ENCODE data around the gene RGL1. TPM values are rescaled to one million over a fixed set of nuclear protein-coding genes. Genes with fewer than 3 reads are reported as not detected.
"Not testable (repeated sequence)": the region's sequence is repeated elsewhere in the genome, so short reads cannot be mapped to it uniquely, and the experiment has no call there.

RGL1 gene
- 76.9 TPM for total RNA-seq

DNA sequence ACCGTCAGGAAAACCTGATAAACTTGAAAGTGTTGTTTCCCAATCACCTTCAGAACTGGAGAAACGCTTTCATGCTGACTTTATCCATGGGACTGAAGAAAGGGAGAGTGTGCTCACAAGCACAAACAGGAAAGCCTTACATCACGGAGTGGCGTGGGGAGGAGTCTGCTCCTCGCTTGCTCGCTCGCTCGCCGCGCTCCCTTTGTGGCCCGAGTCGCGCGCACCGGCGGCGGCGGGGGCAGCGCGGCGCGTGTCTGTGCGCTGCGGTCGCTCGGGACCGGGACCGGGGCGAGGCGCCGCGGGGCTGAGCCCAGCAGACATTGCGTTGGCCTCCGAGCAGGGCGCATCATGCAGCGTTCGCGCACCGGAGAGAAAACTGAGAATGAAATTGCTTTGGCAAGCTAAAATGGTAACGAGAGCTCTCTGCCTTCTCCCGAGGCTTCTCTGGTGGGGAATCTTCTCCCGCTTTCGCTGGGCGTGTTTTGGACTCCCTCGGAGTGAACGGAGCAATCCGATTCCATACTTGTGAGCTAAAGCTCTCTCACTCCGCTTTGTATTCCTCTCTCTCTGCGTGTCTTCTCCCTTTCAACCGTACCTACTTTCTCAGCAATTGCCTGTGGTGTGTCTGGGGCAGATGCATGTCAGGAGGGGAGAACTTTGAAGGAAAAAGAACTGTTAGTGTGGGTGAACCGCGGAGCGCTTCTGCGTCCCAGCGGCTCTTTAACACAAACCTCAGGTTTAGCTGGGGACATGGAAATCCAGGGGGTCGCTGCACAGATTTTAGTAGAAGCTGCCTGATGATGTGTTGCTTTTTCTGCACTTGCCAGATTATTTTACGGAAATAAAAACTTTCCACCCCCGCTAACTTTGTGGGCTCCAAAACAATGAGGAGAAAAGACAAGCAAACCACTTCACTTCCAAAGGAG is at the start of gene RGL1:
Gene RGL1, plus strand, starts transcription at position 205 of the 926 bp plus-strand sequence. Its CDS starts 178 bp downstream, at position 383.
- DNase-seq (ENCODE audit: low spot score) (peak; percentile 85), ATAC-seq (peak; percentile 93)
- intact Hi-C loops (cut with DNase I), result no loop called here

GRCh38 chr1:183756326-183756725 is 48.6 kb upstream of the RGL1 start:
- intact Hi-C loops (cut with DNase I), result loop anchor here (10.0 kb wide), 1 partner anchor 1868 kb away; no protein-coding TSS in a partner anchor
- DNase-seq (ENCODE audit: low spot score) (no peak), ATAC-seq (no peak)

DNA sequence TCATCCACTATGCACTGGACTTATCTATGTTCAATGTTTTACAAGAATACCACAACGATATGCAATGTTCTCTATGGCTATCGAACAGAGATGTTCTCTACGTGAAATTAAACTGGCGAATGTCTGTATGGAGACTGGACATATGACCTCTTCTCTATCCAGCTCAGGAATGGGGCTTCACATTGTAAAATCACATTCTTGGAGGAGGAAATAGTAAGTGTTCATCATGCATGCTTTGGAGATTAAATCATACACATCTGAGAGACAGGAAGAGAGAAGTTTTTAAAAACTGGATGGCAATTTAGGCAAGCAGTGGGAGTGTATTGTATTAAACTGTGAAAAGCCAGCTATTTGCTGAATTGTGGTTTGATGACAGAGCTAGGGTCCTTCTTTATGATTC is 47.9 kb upstream of the RGL1 start:
- intact Hi-C loops (cut with DNase I), result loop anchor here (10.0 kb wide), 1 partner anchor 1868 kb away; no protein-coding TSS in a partner anchor
- no peak for DNase-seq (ENCODE audit: low spot score)
- ATAC-seq, result no peak

DNA sequence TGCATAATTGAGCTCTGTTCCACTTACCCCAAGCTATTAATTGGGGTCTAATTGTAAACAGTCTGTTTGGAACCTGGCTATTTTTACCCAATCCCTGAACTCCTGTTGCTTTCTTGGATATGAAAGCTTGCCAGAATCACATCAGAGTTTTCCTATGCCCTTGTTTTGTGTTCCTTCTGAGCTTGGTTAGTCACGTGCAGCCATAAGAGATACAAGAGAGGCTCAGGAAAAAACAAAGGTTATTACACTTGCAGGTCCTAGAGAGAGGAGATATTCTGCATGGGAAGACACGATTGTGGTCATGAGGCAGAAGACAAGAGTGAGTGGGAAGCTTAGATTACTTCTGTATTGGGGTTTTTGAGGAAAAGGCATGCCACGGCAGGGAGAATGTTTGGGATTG is 46.0 kb upstream of the RGL1 start:
- ATAC-seq (no peak), DNase-seq (ENCODE audit: low spot score) (no peak)
- intact Hi-C loops (cut with DNase I), result loop anchor here (10.0 kb wide), 1 partner anchor 1866 kb away; no protein-coding TSS in a partner anchor

DNA sequence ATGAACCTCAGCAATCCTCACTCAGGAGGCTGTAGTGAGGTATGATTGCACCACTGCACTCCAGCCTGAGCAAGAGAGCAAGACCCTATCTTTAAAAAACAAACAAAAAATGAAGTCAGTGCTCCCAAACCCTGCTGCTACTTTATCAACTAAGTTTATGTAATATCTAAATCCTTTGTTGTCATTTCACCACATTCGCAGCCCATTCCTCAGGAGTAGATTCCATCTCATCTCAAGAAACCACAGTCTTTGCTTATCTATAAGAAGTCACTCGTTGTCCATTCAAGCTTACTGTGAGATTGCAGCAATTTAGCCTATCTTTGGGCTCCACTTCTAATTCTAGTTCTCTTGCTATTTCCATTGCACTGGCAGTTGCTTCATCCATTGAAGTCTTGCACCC is 44.3 kb upstream of the RGL1 start:
- no peak for DNase-seq (ENCODE audit: low spot score)
- ATAC-seq, result no peak
- intact Hi-C loops (cut with DNase I), result no loop called here

DNA sequence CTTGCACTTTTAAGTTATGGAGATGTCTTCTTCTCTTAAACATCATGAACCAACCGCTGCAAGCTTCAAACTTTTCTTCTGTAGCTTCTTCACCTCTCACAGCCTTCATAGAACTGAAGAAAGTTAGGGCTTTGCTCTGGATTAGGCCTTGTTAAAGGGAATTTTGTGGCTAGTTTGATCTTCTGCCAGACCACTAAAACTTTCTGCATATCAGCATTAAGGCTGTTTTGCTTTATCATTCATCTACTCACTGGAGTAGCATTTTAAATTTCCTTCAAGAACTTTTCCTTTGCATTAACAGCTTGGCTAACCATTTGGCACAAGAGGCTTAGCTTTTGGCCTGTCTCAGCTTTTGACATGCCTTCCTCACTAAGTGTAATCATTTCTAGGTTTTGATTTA is 43.0 kb upstream of the RGL1 start:
- DNase-seq (ENCODE audit: low spot score) (no peak), ATAC-seq (no peak)
- intact Hi-C loops (cut with DNase I), result no loop called here

- ATAC-seq; DNase-seq (ENCODE audit: low spot score); intact Hi-C loops (cut with DNase I): not testable (repeated sequence)
Measured at GRCh38 chr1:183762856-183763255, 42.1 kb upstream of the RGL1 start.

- intact Hi-C loops (cut with DNase I), result no loop called here
- ATAC-seq, result no peak
- no peak for DNase-seq (ENCODE audit: low spot score)
Measured at GRCh38 chr1:183764981-183765380, 39.9 kb upstream of the RGL1 start.

GRCh38 chr1:183769956-183770815 is 34.7 kb upstream of the RGL1 start:
- intact Hi-C loops (cut with DNase I), result no loop called here
- no peak for ATAC-seq
- no peak for DNase-seq (ENCODE audit: low spot score)

DNA sequence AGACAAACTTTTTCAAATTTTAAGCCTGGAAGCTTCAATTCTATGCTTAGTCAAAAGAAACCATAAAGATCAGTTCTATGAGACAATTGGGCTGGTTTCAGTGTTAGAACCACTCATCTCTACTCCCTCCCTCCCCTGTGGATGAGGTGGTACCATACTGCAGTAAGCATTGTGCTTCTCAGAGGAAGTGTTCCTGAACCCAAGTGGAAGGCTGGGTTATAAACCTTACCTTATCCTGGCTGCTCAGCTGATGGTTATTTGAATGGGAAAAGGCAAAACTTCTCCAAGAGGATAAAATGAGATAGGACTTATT is 34.1 kb upstream of the RGL1 start:
- DNase-seq (ENCODE audit: low spot score) (no peak), ATAC-seq (no peak)
- intact Hi-C loops (cut with DNase I), result no loop called here

- ATAC-seq (no peak), DNase-seq (ENCODE audit: low spot score) (no peak)
- intact Hi-C loops (cut with DNase I), result no loop called here
Measured at GRCh38 chr1:183773482-183774274, 31.2 kb upstream of the RGL1 start.

DNA sequence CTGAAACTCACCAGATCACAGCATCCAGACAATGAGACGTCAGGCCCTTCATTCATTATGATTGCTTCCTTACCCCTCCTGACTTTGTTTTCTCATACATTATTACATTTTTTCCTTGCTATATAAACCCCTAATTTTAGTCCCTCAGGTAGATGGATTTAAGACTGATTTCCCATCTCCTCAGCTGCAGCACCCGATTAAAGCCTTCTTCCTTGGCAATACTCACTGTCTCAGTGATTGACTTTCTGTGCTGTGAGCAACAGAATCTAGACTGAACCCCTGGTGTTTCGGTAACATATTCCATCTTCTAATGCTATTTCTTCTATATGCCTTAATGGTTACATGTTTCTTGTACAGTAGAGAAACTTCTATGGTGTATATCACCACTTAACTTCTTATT is 30.0 kb upstream of the RGL1 start:
- ATAC-seq, result no peak
- no peak for DNase-seq (ENCODE audit: low spot score)
- intact Hi-C loops (cut with DNase I), result no loop called here

- no peak for ATAC-seq
- no peak for DNase-seq (ENCODE audit: low spot score)
- intact Hi-C loops (cut with DNase I), result no loop called here
Measured at GRCh38 chr1:183776731-183777130, 28.2 kb upstream of the RGL1 start.

DNA sequence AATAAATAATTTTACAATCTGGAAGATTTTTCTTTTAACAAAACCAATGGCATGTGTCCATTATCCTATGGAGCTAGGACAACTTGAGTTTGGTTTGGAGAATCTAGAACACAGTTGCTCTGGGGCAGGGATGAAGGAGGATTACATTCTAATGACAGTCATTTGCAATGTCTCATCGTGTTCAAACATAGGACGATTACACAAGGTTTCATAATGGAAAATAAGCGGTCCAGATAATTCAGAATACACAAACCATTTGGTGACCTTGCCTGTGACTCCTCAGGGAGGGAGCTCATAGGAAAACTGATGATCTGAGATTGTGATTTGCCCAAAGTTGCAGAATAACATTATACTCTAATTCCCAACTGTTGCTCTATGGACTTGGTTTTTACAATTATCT is 27.6 kb upstream of the RGL1 start:
- intact Hi-C loops (cut with DNase I), result no loop called here
- ATAC-seq, result no peak
- no peak for DNase-seq (ENCODE audit: low spot score)

GRCh38 chr1:183778045-183778444 is 26.9 kb upstream of the RGL1 start:
- ATAC-seq, result no peak
- intact Hi-C loops (cut with DNase I), result no loop called here

GRCh38 chr1:183778568-183779433 is 26.1 kb upstream of the RGL1 start:
- ATAC-seq, result no peak
- intact Hi-C loops (cut with DNase I), result no loop called here
- DNase-seq (ENCODE audit: low spot score), result no peak

More at GRCh38 chr1:183778045-183778444, 26.9 kb upstream of the RGL1 start:
- DNase-seq (ENCODE audit: low spot score), result no peak

DNA sequence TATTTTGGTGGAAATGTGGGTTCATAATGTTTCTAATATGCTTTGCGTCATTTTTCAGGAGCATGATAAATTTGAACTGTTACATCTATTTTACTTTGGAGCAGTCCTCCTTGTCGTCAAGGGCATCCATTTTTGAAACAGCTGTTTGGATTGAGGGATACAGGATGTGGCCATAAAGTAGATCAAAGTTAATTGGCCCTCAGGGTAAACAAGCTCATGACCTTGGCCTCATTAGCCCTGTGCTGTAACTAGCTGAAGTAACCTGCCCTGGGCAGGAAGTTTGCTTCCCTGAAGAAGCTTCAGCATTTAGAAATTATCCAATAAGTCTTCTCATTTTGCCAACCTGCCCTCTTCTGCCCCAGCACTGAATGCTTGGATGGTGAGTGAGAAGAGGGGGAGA is 24.8 kb upstream of the RGL1 start:
- DNase-seq (ENCODE audit: low spot score) (no peak), ATAC-seq (no peak)
- intact Hi-C loops (cut with DNase I), result no loop called here

GRCh38 chr1:183780757-183781156 is 24.2 kb upstream of the RGL1 start:
- intact Hi-C loops (cut with DNase I), result no loop called here
- ATAC-seq (no peak), DNase-seq (ENCODE audit: low spot score) (no peak)
